Measurements from ENCODE around the gene SNX32. TPM values are rescaled to one million over a fixed set of nuclear protein-coding genes. Genes with fewer than 3 reads are reported as not detected.
A peak's percentile ranks its signal among the peaks of the same experiment; 100 is the strongest.

Gene SNX32
- total RNA-seq, 2 experiments from 2014 or later, result 0.33 to 0.61 TPM

- Mint-ChIP-seq H3K36me3 (ENCODE audit: low read depth) (no peaks in the 10 kb centered on the region), H3K4me1 (ENCODE audit: low read depth) (peaks cover 16% of the 10 kb centered on the region), H3K27me3 (no peaks in the 10 kb centered on the region), H3K9me3 (no peaks in the 10 kb centered on the region), H3K4me3 (peak overlapping the region; percentile 89), H3K27ac (peak overlapping the region; percentile 83)
- no peak for TF ChIP-seq CTCF (IDR thresholded peaks at IDR 0.05)
- intact Hi-C loops (cut with DNase I, micrococcal nuclease), result loop anchor here (1.0 to 2.0 kb wide), 3 partner anchors 13 to 46 kb away; partner anchors contain the start of genes MUS81 (in 2 of the 2), C11orf68 (in 1 of the 2), DRAP1 (in 1 of the 2) and FIBP (in 1 of the 2)
- ChIA-PET POLR2A (interaction anchor here (0.6 to 7.1 kb wide), 12 partner anchors 11 to 738 kb away, joined by 3 to 137 read pairs (median 4); partner anchors contain the start of genes BBS1, C11orf68, CCDC85B and CFL1), CTCF (interaction anchor here (1.6 to 2.3 kb wide), 4 partner anchors 10 to 161 kb away, joined by 6 to 21 read pairs (median 18); partner anchors contain the start of genes CCDC85B, FIBP, KAT5 and MUS81)
- peaks cover 51% of the 10 kb centered on the region for H3K4me1 ChIP-seq (ENCODE audit: insufficient read depth, low read length)
- H3K4me3 ChIP-seq (ENCODE audit: low read length), result peak overlapping the region; percentile 60
- DNase-seq (peak; percentile 92 to 99 (median 96)), ATAC-seq (ENCODE audit: poor library complexity) (peak; percentile 95)
- H3K27me3 ChIP-seq (ENCODE audit: control insufficient read depth in 1 of 2, insufficient read depth in 2 of 2, low read length in 2 of 2), result no peaks in the 10 kb centered on the region
- H3K36me3 ChIP-seq (ENCODE audit: insufficient read depth, low read length), result no peaks in the 10 kb centered on the region
- peak overlapping the region; percentile 78 to 81 for H3K27ac ChIP-seq (ENCODE audit: low read depth in 1 of 2, low read length in 2 of 2)
- no peaks in the 10 kb centered on the region for H3K9me3 ChIP-seq (ENCODE audit: control insufficient read depth in 1 of 2, insufficient read depth in 1 of 2, low read length in 2 of 2)
Measured at GRCh38 chr11:65873318-65874156, 39.8 kb downstream of the SNX32 start.

DNA sequence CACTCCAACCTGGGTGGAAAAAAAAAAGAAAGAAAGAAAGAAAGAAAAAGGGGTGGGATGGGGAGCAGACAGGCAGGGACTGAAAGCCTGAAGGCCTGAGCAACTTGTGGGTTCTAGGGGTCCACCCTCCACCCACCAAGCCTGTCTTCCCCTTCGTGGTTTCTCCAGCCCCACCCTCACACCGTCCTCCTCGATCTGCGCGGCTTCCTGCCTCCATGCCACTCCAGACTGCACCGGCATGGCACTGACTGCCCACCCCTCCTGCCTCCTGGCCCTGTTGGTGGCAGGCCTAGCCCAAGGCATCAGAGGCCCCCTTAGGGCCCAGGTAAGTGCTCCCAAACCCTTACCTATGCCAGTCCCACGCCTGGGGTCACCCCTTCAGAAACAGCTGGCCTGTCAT lies 45.9 kb downstream of the SNX32 start, which contains the start of gene CTSW:
Gene CTSW (plus strand): TSS at position 221 of the 400 bp plus-strand sequence. CDS start 18 bp downstream, at position 239.
- H3K36me3 ChIP-seq (ENCODE audit: insufficient read depth, low read length), result peaks cover 24% of the 10 kb centered on the region
- H3K4me1 Mint-ChIP-seq (ENCODE audit: low read depth), result peaks cover 17% of the 10 kb centered on the region
- intact Hi-C loops (cut with DNase I, micrococcal nuclease), result loop anchor here in 1 of 2 experiments (10.0 kb wide), 1 partner anchor 165 kb away; the partner anchor contains the start of gene KAT5
- H3K4me3 Mint-ChIP-seq, result peak within 1 kb of the TSS; percentile 42
- no peaks in the 10 kb centered on the region for H3K27me3 Mint-ChIP-seq
- H3K27ac ChIP-seq (ENCODE audit: low read depth in 1 of 2, low read length in 2 of 2), result peak within 1 kb of the TSS; percentile 9 to 41
- POLR2A ChIA-PET, result interaction anchor here (0.8 to 2.4 kb wide), 5 partner anchors 8 to 20 kb away, joined by 3 to 11 read pairs (median 4); partner anchors contain the start of genes CCDC85B, FIBP and MUS81
- peak within 1 kb of the TSS; percentile 50 for H3K4me3 ChIP-seq (ENCODE audit: low read length)
- H3K27me3 ChIP-seq (ENCODE audit: control insufficient read depth in 1 of 2, insufficient read depth in 2 of 2, low read length in 2 of 2), result no peaks in the 10 kb centered on the region
- peaks cover 52% of the 10 kb centered on the region for H3K4me1 ChIP-seq (ENCODE audit: insufficient read depth, low read length)
- no peaks in the 10 kb centered on the region for H3K9me3 Mint-ChIP-seq
- DNase-seq (peak in 7 of 14 experiments; percentile 29 to 82 (median 61)), ATAC-seq (ENCODE audit: poor library complexity) (peak; percentile 63)
- H3K27ac Mint-ChIP-seq, result peak within 1 kb of the TSS; percentile 44
- CTCF ChIA-PET, result interaction anchor here (1.2 to 2.1 kb wide), 2 partner anchors 9 to 20 kb away, joined by 3 to 8 read pairs; partner anchors contain the start of genes FIBP and MUS81
- peaks cover 20% of the 10 kb centered on the region for H3K36me3 Mint-ChIP-seq (ENCODE audit: low read depth)
- no peak for TF ChIP-seq CTCF (IDR thresholded peaks at IDR 0.05)
- no peaks in the 10 kb centered on the region for H3K9me3 ChIP-seq (ENCODE audit: control insufficient read depth in 1 of 2, insufficient read depth in 1 of 2, low read length in 2 of 2)

DNA sequence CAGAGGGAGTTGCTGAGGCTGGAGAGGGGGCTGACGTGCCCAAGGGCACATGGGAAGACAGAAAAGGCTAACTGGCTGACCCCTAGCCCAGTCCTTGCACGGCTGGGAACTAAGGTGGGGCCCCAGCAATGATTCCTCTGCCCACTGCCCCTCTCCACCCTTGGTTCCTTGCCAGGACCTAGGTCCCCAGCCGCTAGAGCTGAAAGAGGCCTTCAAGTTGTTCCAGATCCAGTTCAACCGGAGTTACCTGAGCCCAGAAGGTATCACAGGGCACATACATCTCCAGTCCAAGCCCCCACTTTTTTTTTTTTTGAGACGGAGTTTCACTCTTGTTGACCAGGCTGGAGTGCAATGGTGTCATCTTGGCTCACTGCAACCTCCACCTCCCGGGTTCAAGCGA lies 46.3 kb downstream of the SNX32 start:
- no peaks in the 10 kb centered on the region for H3K27me3 ChIP-seq (ENCODE audit: control insufficient read depth in 1 of 2, insufficient read depth in 2 of 2, low read length in 2 of 2)
- Mint-ChIP-seq H3K27ac (peak overlapping the region; percentile 42), H3K4me3 (no peak overlapping the region), H3K36me3 (ENCODE audit: low read depth) (peaks cover 24% of the 10 kb centered on the region), H3K4me1 (ENCODE audit: low read depth) (peaks cover 21% of the 10 kb centered on the region), H3K27me3 (no peaks in the 10 kb centered on the region), H3K9me3 (no peaks in the 10 kb centered on the region)
- no peak for ATAC-seq (ENCODE audit: poor library complexity)
- H3K27ac ChIP-seq (ENCODE audit: low read depth in 1 of 2, low read length in 2 of 2), result peak overlapping the region; percentile 9 to 41
- peak overlapping the region; percentile 50 for H3K4me3 ChIP-seq (ENCODE audit: low read length)
- peaks cover 27% of the 10 kb centered on the region for H3K36me3 ChIP-seq (ENCODE audit: insufficient read depth, low read length)
- intact Hi-C loops (cut with DNase I, micrococcal nuclease), result loop anchor here in 1 of 2 experiments (10.0 kb wide), 1 partner anchor 165 kb away; the partner anchor contains the start of gene KAT5
- ChIA-PET CTCF (interaction anchor here (0.7 to 2.1 kb wide), 3 partner anchors 8 to 20 kb away, joined by 3 to 8 read pairs (median 4); partner anchors contain the start of genes FIBP and MUS81), POLR2A (interaction anchor here (0.8 to 2.4 kb wide), 4 partner anchors 9 to 21 kb away, joined by 3 to 11 read pairs (median 4); partner anchors contain the start of genes CCDC85B, FIBP and MUS81)
- TF ChIP-seq CTCF (IDR thresholded peaks at IDR 0.05), result no peak
- H3K4me1 ChIP-seq (ENCODE audit: insufficient read depth, low read length), result peaks cover 56% of the 10 kb centered on the region
- no peak for DNase-seq
- no peaks in the 10 kb centered on the region for H3K9me3 ChIP-seq (ENCODE audit: control insufficient read depth in 1 of 2, insufficient read depth in 1 of 2, low read length in 2 of 2)

All from CD4-positive, alpha-beta T cell (primary cell).